Measurements from ENCODE around the gene POU6F1.

Gene POU6F1

DNA sequence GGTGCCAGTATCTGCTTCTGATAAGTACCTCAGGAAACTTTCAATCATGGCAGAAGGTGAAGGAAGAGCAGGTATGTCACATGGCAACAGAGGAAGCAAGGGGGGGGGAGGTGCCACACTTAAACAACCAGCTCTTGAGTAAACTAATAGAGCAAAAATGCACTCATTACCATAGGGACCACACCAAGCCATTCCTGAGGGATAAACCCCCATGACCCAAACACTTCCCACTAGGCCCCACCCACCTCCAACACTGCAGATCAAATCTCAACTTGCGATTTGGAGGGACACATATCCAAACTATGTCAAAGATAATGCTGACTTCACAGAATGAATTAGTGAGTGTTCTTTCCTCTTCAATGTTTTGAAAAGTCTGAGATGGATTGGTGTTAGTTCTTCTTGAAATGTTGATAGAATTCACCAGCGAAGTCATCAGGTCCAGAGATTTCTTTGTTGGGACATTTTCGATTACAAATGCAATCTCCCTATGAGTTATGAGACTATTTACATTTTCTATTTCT is 61.6 kb downstream of the POU6F1 start:
- DNase-seq: no peak

DNA sequence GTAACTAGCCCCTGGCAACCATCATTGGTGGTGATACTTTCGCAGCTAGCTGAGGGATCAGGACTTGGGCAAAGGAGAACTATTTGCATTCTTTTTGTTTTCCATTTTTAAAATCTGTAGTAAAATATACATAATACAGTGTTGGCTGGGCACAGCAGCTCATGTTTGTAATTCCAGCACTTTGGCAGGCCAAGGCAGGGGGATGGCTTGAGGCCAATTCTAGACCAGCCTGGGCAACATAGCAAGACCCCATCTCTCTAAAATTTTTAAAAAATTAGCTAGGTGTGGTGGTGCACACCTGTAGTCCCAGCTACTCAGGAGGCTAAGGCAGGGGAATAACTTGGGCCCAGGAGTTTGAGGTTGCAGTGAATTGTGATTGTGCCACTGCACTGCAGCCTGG is 64.9 kb downstream of the POU6F1 start:
- DNase-seq: no peak

DNA sequence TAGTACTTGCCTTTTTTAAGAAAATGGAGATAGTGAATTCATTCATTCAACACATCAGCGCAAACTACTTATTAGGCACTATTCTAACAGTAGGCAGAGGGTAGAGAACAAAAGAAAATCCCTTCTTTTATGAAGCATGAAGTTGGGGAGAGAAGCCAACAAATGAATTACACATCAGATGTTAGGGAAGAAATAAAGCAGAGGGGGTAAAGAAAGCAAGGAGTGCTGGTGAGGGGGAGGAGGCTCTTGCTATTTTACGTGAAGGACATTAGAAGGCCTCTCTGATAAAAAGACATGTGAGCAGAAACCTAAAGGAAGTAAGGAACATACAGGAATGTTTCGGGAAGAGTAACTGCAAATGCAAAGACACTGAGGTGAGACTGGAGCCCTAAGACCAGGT is 67.1 kb downstream of the POU6F1 start:
- no peak for DNase-seq

DNA sequence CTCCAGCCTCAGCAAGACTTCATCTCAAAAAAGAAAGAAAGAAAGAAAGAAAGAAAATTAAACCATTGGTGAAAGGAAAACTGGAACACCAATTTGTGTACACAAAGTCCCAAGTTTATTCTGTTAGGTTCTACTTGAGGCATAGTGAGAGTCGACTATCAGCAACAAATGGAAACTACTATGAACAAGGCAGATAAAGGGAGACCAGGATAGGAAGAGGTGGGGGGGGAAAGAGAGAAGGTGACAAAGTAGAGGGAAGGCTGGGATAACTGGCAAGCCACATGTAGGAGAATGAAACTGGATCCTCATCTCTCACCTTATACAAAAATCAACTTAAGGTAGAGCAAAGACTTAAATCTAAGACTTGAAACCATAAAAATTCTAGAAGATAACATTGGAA is 70.6 kb downstream of the POU6F1 start:
- no peak for DNase-seq

DNA sequence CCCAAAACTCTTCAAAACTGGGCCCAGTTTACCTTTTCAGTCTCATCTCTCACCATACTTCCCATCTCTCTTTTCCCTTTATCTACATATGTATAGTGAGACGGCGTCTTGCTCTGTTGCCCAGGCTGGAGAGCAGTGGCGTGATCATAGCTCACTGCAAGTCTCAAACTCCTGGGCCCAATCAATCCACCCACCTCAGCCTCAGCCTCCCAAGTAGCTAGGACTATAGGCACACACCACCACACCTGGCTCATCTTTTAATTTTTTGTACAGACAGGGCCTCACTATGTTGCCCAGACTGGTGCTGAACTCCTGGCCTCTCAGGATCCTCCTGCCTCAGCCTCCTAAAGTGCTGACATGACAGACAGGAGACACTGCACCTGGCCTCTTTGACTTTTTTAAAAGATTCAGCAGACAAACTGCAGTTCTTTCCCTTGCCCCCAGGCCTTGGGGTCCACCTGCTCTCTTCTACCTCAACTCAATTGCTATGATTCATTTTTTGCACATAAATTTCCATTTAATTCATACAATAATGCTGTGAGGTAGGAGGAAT is 78.5 kb downstream of the POU6F1 start:
- DNase-seq: no peak
